ENCODE results near the gene PLD4.
"Not testable (repeated sequence)": the region's sequence is repeated elsewhere in the genome, so short reads cannot be mapped to it uniquely, and the experiment has no call there.

The PLD4 gene

DNA sequence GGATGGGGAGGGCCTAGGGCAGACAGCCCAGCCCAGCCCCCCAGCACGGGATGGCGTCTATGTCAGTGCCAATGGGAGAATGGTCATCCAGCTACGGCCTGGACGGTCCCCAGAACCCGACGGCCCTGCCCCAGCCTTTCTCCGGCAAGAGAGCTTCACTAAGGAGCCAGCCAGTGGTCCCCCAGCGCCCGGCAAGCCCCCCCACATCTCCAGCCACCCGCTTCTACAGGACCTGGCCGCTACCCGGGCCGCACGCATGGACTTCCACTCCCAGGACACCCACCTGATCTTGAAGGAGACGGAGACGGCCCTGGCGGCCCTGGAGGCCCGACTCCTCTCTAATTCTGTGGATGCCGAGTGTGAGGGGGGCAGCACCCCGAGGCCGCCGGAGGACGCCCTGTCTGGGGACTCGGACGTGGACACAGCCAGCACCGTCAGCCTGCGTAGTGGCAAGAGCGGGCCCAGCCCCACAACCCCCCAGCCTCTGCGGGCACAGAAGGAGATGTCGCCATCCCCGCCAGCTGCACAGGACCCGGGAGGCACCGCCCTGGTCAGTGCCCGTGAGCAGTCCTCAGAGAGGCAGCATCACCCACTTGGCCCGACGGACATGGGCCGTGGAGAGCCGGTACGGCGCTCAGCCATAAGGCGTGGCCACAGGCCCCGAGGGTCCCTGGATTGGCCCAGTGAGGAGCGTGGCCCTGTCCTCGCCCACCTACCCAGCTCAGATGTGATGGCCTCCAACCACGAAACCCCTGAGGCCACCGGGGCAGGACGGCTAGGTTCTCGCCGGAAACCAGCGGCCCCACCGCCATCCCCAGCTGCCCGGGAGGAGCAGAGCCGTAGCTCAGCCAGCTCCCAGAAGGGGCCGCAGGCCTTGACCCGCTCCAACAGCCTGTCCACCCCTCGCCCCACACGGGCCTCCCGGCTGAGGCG lies 37.7 kb upstream of the PLD4 start:
- TF ChIP-seq, protein P1, sequence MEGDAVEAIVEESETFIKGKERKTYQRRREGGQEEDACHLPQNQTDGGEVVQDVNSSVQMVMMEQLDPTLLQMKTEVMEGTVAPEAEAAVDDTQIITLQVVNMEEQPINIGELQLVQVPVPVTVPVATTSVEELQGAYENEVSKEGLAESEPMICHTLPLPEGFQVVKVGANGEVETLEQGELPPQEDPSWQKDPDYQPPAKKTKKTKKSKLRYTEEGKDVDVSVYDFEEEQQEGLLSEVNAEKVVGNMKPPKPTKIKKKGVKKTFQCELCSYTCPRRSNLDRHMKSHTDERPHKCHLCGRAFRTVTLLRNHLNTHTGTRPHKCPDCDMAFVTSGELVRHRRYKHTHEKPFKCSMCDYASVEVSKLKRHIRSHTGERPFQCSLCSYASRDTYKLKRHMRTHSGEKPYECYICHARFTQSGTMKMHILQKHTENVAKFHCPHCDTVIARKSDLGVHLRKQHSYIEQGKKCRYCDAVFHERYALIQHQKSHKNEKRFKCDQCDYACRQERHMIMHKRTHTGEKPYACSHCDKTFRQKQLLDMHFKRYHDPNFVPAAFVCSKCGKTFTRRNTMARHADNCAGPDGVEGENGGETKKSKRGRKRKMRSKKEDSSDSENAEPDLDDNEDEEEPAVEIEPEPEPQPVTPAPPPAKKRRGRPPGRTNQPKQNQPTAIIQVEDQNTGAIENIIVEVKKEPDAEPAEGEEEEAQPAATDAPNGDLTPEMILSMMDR (IDR thresholded peaks at IDR 0.05; ENCODE audit: insufficient read depth, low read depth, low read length, missing control alignments) = no peak
- no peak overlapping the region for H3K4me3 ChIP-seq (ENCODE audit: low read depth, low read length)
- DNase-seq (ENCODE audit: low read depth) = no peak

DNA sequence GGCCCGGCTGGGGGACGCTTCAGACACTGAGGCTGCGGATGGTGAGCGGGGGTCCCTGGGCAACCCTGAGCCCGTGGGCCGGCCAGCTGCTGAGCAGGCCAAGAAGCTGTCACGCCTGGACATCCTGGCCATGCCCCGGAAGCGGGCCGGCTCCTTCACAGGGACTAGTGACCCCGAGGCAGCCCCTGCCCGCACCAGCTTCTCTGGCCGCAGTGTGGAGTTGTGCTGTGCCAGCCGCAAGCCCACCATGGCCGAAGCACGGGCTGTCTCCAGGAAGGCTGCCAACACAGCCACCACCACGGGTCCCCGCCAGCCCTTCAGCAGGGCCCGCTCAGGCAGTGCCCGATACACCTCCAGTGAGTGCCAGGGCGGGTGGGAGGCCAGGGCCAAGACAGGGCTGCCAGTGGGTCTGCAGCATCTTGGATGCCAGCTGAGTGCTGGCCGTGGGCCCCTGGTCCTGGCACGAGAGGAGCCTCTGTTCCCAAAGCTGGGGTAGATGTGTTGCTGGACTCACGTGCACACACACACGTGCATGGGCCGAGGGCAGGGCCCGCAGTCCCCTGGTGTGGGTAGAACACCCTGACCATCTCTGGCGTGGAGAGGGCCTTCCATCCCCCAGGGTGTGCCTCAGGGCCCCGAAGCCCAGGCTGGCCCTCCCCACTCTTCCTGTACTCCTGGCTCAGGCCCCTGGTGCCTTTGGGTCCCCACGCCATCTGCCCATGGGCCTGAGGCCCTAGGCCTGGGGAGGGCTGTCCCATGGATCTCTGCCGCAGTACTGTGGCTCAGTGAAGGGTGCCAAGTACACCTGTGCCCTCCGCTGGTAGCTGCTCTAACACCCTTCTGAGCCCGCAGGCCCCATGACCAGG lies 36.8 kb upstream of the PLD4 start:
- TF ChIP-seq, protein P1 (IDR thresholded peaks at IDR 0.05; ENCODE audit: insufficient read depth, low read depth, low read length, missing control alignments) = no peak
- no peak for DNase-seq (ENCODE audit: low read depth)
- H3K4me3 ChIP-seq (ENCODE audit: low read depth, low read length) = no peak overlapping the region

DNA sequence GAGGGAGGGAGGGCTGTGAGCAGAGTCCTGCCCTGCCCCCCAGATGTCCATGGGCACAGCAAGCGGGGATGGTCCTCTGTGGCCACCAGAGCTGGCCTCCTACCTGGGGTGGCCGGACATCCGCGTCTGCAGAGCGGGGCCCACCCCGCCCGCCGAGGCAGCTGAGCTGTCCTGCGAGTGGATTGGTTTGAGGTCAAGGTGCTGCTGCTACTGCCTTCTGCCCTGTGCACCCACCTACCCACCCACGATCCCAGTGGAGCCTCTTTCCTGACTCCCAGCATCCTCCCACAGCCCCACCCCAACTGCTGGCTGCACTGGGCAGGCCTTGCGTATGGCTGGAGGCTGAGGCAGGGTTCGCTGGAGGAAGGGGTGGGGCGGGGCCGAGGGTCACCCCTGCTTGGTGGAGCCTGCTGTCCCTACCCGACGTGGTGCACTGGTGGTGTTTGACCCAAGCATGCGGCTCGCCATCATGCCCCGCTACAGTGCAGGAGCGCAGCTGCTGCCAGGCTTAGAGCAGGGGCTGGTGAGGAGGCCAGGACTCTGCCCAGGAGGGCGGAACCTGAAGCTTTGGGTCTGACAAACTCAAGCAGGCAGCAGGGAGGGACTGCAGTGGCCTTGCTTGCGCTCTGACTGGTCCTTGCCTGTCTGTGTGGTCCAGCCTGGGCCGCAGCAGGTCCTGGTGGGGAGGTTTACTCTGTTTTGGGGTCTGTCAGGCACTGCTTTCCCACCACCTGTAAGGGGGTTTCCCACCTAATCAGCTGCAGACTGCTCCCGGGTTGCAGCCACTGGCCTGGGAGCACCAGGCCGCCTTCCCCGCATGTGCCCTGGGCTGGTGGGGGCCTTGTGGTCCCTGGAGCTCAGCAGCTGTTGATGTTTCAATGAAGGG lies 35.9 kb upstream of the PLD4 start:
- no peak overlapping the region for H3K4me3 ChIP-seq (ENCODE audit: low read depth, low read length)
- TF ChIP-seq, protein P1 (IDR thresholded peaks at IDR 0.05; ENCODE audit: insufficient read depth, low read depth, low read length, missing control alignments) = no peak
- DNase-seq (ENCODE audit: low read depth) = no peak

DNA sequence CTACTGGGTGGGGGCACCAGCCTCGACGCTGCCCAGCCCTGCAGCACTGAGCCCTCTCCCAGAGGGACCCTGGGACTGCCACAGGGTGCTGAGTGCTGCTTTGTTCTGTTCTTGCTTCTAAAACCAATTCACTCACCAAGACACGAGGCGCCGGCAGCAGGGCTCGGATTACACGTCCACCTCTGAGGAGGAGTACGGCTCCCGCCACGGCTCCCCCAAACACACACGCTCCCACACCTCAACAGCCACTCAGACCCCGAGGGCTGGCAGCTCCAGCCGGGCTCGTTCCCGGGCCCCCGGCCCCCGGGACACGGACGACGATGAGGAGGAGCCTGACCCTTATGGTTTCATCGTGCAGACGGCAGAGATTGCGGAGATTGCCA lies 35.3 kb upstream of the PLD4 start:
- no peak overlapping the region for H3K4me3 ChIP-seq (ENCODE audit: low read depth, low read length)
- TF ChIP-seq, protein P1 (IDR thresholded peaks at IDR 0.05; ENCODE audit: insufficient read depth, low read depth, low read length, missing control alignments) = no peak
- no peak for DNase-seq (ENCODE audit: low read depth)

DNA sequence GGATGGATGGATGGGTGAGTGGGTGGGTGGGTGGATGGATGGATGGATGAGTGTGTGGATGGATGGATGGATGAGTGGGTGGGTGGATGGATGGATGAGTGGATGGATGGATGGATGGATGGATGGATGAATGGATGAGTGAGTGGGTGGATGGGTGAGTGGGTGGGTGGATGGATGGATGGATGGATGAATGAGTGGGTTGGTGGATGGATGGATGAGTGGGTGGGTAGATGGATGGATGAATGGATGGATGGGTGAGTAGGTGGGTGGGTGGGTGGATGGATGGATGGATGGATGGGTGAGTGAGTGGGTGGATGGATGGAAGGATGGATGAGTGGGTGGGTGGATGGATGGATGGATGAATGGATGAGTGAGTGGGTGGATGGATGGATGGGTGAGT lies 34.4 kb upstream of the PLD4 start:
- DNase-seq (ENCODE audit: low read depth); H3K4me3 ChIP-seq (ENCODE audit: low read depth, low read length): not testable (repeated sequence)

DNA sequence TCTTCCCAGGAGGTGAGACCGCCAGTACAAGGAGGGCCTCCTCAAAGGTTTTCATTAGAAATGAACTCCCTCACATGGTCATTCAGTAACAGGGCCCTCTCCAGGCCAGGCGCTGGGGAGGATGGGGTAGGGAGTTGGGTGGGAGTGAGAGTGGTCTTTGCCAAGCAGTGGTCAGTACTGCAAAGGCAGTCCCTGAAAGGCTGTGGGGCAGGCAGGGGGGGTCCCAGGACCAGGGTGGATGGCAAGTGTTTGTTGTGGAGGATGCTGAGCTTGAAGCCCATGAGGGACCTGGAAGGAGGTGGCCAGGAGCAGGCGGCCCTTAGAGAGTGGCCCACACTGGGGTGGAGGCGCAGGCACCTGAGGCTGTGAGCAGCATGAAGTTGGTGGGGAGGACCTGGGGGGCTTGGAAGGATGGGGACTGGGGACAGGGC lies 33.5 kb upstream of the PLD4 start:
- TF ChIP-seq, protein P1 (IDR thresholded peaks at IDR 0.05; ENCODE audit: insufficient read depth, low read depth, low read length, missing control alignments) = no peak
- no peak for DNase-seq (ENCODE audit: low read depth)
- no peak overlapping the region for H3K4me3 ChIP-seq (ENCODE audit: low read depth, low read length)

Data from GM12865 (cell line).